ENCODE results near the gene NPLOC4.
A peak's percentile ranks its signal among the peaks of the same experiment; 100 is the strongest.
"Not testable (repeated sequence)": the region's sequence is repeated elsewhere in the genome, so short reads cannot be mapped to it uniquely, and the experiment has no call there.

The NPLOC4 gene

GRCh38 chr17:81621494-81622130 is 15.3 kb downstream of the NPLOC4 start:
- Histone ChIP-seq H3K4me1 (ENCODE audit: control insufficient read depth, insufficient read depth, low read length) (no peaks in the 10 kb centered on the region), H3K4me3 (ENCODE audit: low read depth, low read length) (no peak overlapping the region), H3K36me3 (ENCODE audit: control insufficient read depth in 2 of 2, insufficient read depth in 1 of 2, low read length in 2 of 2) (peaks cover 75 to 83% of the 10 kb centered on the region in 2 experiments), H3K27ac (ENCODE audit: extremely low read depth, low read depth, low read length) (peak overlapping the region; percentile 6; the same call in 1 of the 2 replicates), H3K9me3 (ENCODE audit: control insufficient read depth, insufficient read depth, low read depth, low read length) (no peaks in the 10 kb centered on the region)
- TF ChIP-seq KLF16 (tag by site-specific recombination; IDR thresholded peaks at IDR 0.05) (no peak), GLIS2 (tag by site-specific recombination; IDR thresholded peaks at IDR 0.05) (no peak), ZNF473 (tag by site-specific recombination; IDR thresholded peaks at IDR 0.05) (no peak), BCL6B (tag by site-specific recombination; IDR thresholded peaks at IDR 0.05) (no peak), PRDM4 (tag by site-specific recombination; IDR thresholded peaks at IDR 0.05) (no peak), ZBTB49 (tag by site-specific recombination; IDR thresholded peaks at IDR 0.05; ENCODE audit: low read depth) (no peak), ZNF596 (tag by site-specific recombination; IDR thresholded peaks at IDR 0.05) (no peak), ZNF114 (tag by site-specific recombination; IDR thresholded peaks at IDR 0.05) (no peak)
- CTCF ChIA-PET, result interaction anchor here (1.1 to 1.6 kb wide), 2 partner anchors 14 to 20 kb away, joined by 3 to 6 read pairs; no protein-coding TSS in a partner anchor
- POLR2A ChIA-PET, result interaction anchor here (1.1 kb wide), 1 partner anchor 45 kb away, joined by 5 read pairs; the partner anchor contains the start of genes CCDC137 and OXLD1

- POLR2A ChIA-PET; H3K4me3 ChIP-seq (ENCODE audit: low read depth, low read length); H3K9me3 ChIP-seq (ENCODE audit: control insufficient read depth, insufficient read depth, low read depth, low read length); CTCF ChIA-PET; H3K27ac ChIP-seq (ENCODE audit: extremely low read depth, low read depth, low read length); H3K4me1 ChIP-seq (ENCODE audit: control insufficient read depth, insufficient read depth, low read length): not testable (repeated sequence)
- H3K36me3 ChIP-seq (ENCODE audit: control insufficient read depth in 2 of 2, insufficient read depth in 1 of 2, low read length in 2 of 2), result peaks cover 60 to 78% of the 10 kb centered on the region in 2 experiments
Observed at GRCh38 chr17:81618307-81618706, 18.6 kb downstream of the NPLOC4 start.

GRCh38 chr17:81616877-81617276 is 20.0 kb downstream of the NPLOC4 start:
- TF ChIP-seq ZNF837 (tag by site-specific recombination; IDR thresholded peaks at IDR 0.05) (no peak), GLIS1 (tag by site-specific recombination; IDR thresholded peaks at IDR 0.05) (0 out of 2 replicates have a peak, but pooled peaks have one; percentile 7)
- Histone ChIP-seq H3K36me3 (ENCODE audit: control insufficient read depth in 2 of 2, insufficient read depth in 1 of 2, low read length in 2 of 2) (peaks cover 60 to 79% of the 10 kb centered on the region in 2 experiments), H3K4me1 (ENCODE audit: control insufficient read depth, insufficient read depth, low read length) (no peaks in the 10 kb centered on the region), H3K9me3 (ENCODE audit: control insufficient read depth, insufficient read depth, low read depth, low read length) (no peaks in the 10 kb centered on the region), H3K4me3 (ENCODE audit: low read depth, low read length) (no peak overlapping the region), H3K27ac (ENCODE audit: extremely low read depth, low read depth, low read length) (no peak overlapping the region)
- ChIA-PET CTCF (interaction anchor here (3.2 kb wide), 1 partner anchor 16 kb away, joined by 23 read pairs; no protein-coding TSS in a partner anchor), POLR2A (no interaction called here)

GRCh38 chr17:81615401-81615930 is 21.4 kb downstream of the NPLOC4 start:
- ChIA-PET POLR2A (no interaction called here), CTCF (interaction anchor here (0.5 to 3.2 kb wide), 4 partner anchors 9 to 175 kb away, joined by 3 to 23 read pairs (median 6); no protein-coding TSS in a partner anchor)
- H3K4me3 ChIP-seq (ENCODE audit: low read depth, low read length), result no peak overlapping the region
- no peaks in the 10 kb centered on the region for H3K9me3 ChIP-seq (ENCODE audit: control insufficient read depth, insufficient read depth, low read depth, low read length)
- H3K27ac ChIP-seq (ENCODE audit: extremely low read depth, low read depth, low read length), result no peak overlapping the region; the same call in 1 of the 2 replicates
- H3K4me1 ChIP-seq (ENCODE audit: control insufficient read depth, insufficient read depth, low read length), result no peaks in the 10 kb centered on the region
- H3K36me3 ChIP-seq (ENCODE audit: control insufficient read depth in 2 of 2, insufficient read depth in 1 of 2, low read length in 2 of 2), result peaks cover 61 to 75% of the 10 kb centered on the region in 2 experiments
- TF ChIP-seq HOXD13 (CRISPR knock-in tag; IDR thresholded peaks at IDR 0.05; ENCODE audit: borderline replicate concordance), result no peak
- TF ChIP-seq HOXA7 (CRISPR knock-in tag; IDR thresholded peaks at IDR 0.05; ENCODE audit: borderline replicate concordance), result no peak
- TF ChIP-seq ZNF416 (tag by site-specific recombination; IDR thresholded peaks at IDR 0.05), result no peak
- TF ChIP-seq BCL6B (tag by site-specific recombination; IDR thresholded peaks at IDR 0.05), result no peak
- no peak for TF ChIP-seq ZNF585B (tag by site-specific recombination; IDR thresholded peaks at IDR 0.05)
- TF ChIP-seq ZNF274 (IDR thresholded peaks at IDR 0.05; ENCODE audit: low read length), result no peak
- TF ChIP-seq ZNF274 (tag by site-specific recombination; IDR thresholded peaks at IDR 0.05; ENCODE audit: borderline replicate concordance), result no peak
- no peak for TF ChIP-seq ZNF530 (tag by site-specific recombination; IDR thresholded peaks at IDR 0.05; ENCODE audit: low read depth)
- no peak for TF ChIP-seq SALL2 (tag by site-specific recombination; IDR thresholded peaks at IDR 0.05; ENCODE audit: borderline replicate concordance)
- no peak for TF ChIP-seq MZF1 (tag by site-specific recombination; IDR thresholded peaks at IDR 0.05; ENCODE audit: borderline replicate concordance)
- TF ChIP-seq ZNF544 (tag by site-specific recombination; IDR thresholded peaks at IDR 0.05), result no peak

All from HEK293 (cell line).